Posterior vena cava (tissue), 2 donors: ENCODE results near the gene PLPPR3. TPM values are rescaled to one million over a fixed set of nuclear protein-coding genes. Genes with fewer than 3 reads are reported as not detected.
A peak's percentile ranks its signal among the peaks of the same experiment; 100 is the strongest.

Experiments used
- DNase-seq: peaks from one replicate; pipeline ENCODE4 v3.0.0-alpha.2; 2020; ENCODE audit warnings: low spot score
- intact Hi-C, 2 donors: fragments of 100-400 bp; cut with DNase I; formaldehyde crosslinking; loops; one replicate each; pipeline versions ENCODE4 v1.14.1 to v1.14.2; 2022 to 2023
- total RNA-seq, 2 donors: library from RNA; stranded (reverse); fragmentation: NEBNext Ultra II Directional; extraction: Animal tissue kit (Norgen Biotek cat#: 25700); gene quantifications; one replicate each; pipeline ENCODE4 v1.2.1, GENCODE V29; 2021
- donor health status: DM: yes; HTN: yes; CAD: no.
- donor health status: DM: yes; HTN: yes; CAD: no.

PLPPR3 gene
- total RNA-seq, 2 donors from 2014 or later = not detected

DNA sequence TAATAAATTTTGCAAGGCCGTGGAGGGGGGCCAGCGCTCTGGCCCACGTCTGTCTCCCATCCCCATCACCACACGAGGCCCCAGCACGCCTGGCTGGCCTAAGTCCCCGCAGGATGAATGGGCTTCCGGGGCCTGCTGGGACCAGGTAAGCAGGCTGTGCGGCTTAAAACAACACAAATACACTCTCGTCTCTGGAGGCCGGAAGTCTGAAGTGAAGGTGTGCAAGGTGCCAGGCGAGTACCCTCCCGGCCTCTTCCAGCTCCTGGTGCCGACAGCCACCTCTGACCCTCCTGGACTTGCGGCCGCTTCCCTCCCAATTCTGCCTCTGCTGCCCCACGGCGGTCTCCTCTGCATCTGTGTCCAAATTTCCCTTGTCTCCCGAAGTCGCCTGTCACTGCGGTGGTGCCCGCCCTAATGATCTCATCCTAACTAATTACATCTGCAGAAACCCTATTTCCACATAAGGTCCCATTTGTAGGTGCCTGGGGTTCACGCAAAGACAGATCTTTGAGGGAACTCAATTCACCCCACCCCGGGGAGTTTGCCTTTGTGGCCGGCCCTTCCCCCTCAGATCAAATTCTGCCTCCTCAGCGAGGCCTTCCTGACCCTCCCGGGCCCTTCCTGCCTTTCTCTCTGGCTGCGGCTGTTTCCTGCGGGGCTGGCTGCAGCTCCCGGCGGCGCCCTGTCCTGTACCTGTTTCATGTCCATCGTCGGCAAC lies 32.6 kb downstream of the PLPPR3 start:
- intact Hi-C loops = no loop called here
- no peak for DNase-seq

- no peak for DNase-seq
- intact Hi-C loops = no loop called here
Measured at GRCh38 chr19:788686-788982, 33.1 kb downstream of the PLPPR3 start.

DNA sequence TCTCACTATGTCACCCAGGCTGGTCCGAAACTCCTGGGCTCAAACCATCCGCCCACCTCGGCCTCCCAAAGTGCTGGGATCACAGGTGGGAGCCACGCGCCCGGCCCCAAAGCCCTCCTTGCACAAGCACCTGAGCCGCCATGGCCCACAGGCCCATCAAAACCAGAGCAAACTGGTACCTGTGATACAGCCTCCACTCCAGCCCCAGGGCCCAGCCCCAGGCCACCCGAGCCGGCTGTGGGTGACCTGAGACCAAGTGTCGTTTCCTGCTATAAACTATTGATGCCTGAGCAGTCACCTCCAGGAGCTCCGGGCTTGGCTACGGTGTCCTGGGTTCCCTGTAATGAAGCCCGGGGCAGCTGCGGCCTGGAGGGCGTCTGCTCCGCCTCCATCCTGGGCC lies 34.2 kb downstream of the PLPPR3 start:
- intact Hi-C loops = no loop called here

GRCh38 chr19:784541-784940 lies 37.2 kb downstream of the PLPPR3 start:
- no peak for DNase-seq
- intact Hi-C loops = no loop called here

More for the DNA sequence above, 34.2 kb downstream of the PLPPR3 start:
- no peak for DNase-seq

GRCh38 chr19:782878-783668 lies 38.7 kb downstream of the PLPPR3 start:
- intact Hi-C loops = no loop called here
- DNase-seq = no peak

GRCh38 chr19:782185-782877 lies 39.4 kb downstream of the PLPPR3 start:
- DNase-seq = no peak
- intact Hi-C loops = no loop called here

DNA sequence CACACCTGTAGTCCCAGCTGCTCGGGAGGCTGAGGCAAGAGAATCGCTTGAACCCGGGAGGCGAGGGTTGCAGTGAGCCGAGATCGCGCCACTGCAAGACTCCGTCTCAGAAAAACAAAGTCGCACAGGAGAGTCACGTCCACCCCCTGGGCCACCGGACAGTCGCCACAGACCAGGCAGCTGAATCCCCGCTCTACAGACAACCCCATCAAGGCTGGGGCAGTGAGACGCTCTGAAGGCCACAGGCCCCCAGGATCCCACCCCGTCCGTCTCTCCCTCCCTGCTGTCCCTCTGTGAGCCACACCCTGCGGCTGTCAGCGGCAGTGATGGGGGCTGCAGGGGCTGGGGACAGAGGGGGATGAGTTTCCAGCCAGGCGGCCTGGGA lies 40.0 kb downstream of the PLPPR3 start:
- no peak for DNase-seq

DNA sequence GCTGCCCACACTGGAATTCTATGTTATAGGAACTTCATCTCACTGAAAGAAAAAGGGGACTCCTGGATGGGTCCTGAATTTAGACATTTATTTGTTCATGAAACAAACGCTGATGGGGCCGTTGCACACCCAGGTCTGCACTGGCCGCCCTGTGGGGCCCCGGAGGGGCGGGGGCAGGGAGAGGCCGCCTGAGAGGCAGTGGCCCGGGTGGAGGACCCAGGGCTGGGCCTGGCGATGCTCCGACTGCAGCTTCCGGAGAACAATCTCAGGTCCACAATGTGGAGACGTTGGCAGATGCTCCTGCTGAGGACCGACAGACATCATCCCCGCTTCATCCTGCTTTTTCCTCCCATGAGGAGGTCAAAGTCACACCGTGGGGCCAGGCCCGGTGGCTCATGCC lies 40.8 kb downstream of the PLPPR3 start:
- DNase-seq = no peak
- intact Hi-C loops = no loop called here

More for the DNA sequence above, 40.0 kb downstream of the PLPPR3 start:
- intact Hi-C loops = no loop called here

- DNase-seq = peak; percentile 89
Measured at GRCh38 chr19:778910-779653, 42.7 kb downstream of the PLPPR3 start.

DNA sequence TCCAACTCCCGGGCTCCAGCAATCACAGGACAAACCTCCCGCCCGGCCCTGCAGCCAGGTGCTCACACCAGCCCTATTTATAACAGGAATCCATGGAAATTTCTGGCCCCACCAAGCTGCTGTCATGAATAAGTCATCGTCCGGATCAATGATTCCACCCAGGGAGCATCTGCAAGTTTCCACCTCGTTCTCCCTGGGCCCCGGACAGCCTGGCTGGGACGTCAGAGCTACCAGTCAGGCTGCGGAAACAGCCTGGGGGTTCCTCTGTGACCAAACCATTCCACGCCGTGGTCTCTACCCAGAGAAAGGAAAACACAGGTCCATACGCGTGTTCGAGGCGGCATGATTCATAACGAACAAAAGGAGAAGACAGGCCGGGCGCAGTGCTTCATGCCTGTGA lies 45.2 kb downstream of the PLPPR3 start:
- intact Hi-C loops = loop anchor here in 1 of 2 donors (10.0 kb wide), 1 partner anchor 218 kb away; no protein-coding TSS in a partner anchor
- DNase-seq = no peak

More at GRCh38 chr19:778910-779653, 42.7 kb downstream of the PLPPR3 start:
- intact Hi-C loops = loop anchor here in 1 of 2 donors (10.0 kb wide), 1 partner anchor 216 kb away; no protein-coding TSS in a partner anchor

DNA sequence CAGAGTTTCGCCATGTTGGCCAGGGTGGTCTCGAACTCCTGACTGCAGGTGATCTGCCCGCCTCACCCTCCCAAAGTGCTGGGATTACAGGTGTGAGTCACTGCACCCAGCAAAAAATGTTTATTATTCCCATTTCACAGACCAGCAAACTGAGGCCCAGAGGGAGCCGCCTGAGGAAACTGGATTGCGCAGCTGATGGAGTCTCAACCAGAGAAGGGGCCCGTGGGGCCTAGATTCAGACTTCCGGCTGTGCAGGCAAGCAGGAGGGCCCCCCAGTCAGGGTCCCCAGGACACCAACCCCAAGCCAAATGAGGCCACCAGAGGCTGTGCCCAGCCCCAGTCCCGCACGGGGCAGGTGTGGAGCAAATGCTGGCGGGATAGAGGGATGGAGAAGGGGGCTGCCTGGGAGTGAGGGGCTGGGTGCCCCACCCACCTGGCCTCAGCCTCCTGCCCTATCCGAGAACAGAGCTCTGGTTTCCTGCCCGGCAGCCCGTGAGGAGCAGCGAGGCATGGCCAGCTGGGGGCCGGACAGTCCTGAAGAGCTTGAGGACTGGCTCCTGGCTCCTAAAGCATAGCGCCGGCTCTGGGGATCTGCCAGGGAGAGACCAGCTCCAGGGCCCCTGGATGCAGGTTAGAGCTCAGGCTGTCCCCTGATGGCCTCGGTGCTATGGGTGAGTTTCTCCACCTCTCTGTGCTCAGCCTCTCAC lies 48.9 kb downstream of the PLPPR3 start:
- intact Hi-C loops = loop anchor here in 1 of 2 donors (5.0 to 10.0 kb wide), 3 partner anchors 79 to 222 kb away; partner anchors contain the start of gene ELANE
- no peak for DNase-seq

DNA sequence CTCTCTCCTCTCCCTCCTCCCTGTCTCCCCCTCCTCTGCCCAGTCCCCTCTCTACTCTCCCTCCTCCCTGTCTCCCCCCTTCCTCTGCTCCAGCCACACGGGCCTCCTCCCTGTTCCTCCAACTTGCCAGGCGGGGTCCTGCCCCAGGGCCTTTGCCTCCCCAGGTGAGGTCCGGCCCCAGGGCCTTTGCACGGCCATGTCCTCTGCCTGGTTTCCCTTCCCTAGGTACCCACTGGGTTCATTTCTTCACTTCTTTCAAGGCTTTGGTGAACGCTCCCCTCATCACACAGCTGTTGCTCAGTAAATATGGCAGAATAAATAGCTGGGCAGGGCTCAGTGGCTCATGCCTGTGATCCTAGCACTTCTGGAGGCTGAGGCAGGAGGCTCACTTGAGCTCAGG lies 49.7 kb downstream of the PLPPR3 start:
- intact Hi-C loops = loop anchor here in 1 of 2 donors (5.0 to 10.0 kb wide), 3 partner anchors 80 to 223 kb away; partner anchors contain the start of gene ELANE
- no peak for DNase-seq

GRCh38 chr19:771332-771785 lies 50.4 kb downstream of the PLPPR3 start:
- intact Hi-C loops = loop anchor here in 1 of 2 donors (5.0 to 10.0 kb wide), 3 partner anchors 81 to 223 kb away; partner anchors contain the start of gene ELANE
- DNase-seq = no peak

GRCh38 chr19:769616-770015 lies 52.1 kb downstream of the PLPPR3 start:
- intact Hi-C loops = loop anchor here (5.0 to 10.0 kb wide), 4 partner anchors 83 to 225 kb away; partner anchors contain the start of genes ELANE (in 1 of the 2) and KISS1R (in 1 of the 2)
- DNase-seq = no peak

- DNase-seq = no peak
- intact Hi-C loops = loop anchor here in 1 of 2 donors (5.0 to 10.0 kb wide), 2 partner anchors 149 to 226 kb away; partner anchors contain the start of gene KISS1R
Measured at GRCh38 chr19:768424-768823, 53.3 kb downstream of the PLPPR3 start.

DNA sequence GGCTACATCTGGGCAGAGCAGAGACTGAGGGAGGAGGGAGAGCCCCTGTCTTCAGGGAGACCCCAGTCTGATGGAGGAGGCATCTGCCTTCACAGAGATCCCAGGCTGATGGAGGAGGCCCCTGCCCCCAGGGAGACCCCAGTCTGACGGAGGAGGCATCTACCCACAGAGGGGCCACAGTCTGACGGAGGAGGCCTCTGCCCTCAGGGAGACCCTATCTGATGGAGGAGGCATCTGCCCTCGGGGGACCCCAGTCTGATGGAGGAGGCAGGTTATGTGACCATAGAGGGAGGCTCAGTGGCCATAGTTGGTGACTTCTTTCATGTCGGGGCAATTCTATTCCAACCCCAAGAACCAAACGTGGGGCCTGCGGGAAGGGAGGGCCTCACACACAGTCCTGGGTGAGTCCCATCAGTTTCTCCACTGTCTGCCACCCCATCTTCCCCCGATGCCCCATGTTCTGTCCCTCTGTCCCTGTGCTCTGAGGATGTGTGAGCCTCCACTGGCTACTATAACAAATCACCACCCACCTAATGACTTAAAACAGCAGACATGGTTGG lies 56.5 kb downstream of the PLPPR3 start:
- intact Hi-C loops = loop anchor here in 1 of 2 donors (5.0 to 10.0 kb wide), 2 partner anchors 152 to 230 kb away; partner anchors contain the start of gene KISS1R

DNA sequence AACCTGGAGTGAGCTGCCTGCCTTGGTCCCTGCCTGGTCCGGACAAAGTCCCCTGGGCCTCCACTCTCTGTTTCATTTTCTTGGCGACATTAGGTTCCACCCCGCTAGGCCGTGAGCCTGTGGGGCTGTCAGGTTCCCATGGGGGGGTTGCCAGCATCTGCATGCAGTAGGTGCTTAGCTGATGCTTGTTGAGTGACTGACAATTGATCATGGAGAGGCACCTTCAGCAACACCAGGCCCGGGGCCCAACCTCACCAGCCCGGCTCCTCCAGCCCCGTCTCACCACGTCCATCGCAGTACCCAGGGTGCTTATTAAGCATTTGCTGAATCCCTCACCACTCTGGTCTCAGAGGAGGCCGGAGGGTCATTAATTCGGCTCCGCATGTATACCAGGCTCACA lies 57.5 kb downstream of the PLPPR3 start:
- DNase-seq = no peak
- intact Hi-C loops = loop anchor here in 1 of 2 donors (10.0 kb wide), 1 partner anchor 230 kb away; no protein-coding TSS in a partner anchor

More for the DNA sequence above, 56.5 kb downstream of the PLPPR3 start:
- no peak for DNase-seq

DNA sequence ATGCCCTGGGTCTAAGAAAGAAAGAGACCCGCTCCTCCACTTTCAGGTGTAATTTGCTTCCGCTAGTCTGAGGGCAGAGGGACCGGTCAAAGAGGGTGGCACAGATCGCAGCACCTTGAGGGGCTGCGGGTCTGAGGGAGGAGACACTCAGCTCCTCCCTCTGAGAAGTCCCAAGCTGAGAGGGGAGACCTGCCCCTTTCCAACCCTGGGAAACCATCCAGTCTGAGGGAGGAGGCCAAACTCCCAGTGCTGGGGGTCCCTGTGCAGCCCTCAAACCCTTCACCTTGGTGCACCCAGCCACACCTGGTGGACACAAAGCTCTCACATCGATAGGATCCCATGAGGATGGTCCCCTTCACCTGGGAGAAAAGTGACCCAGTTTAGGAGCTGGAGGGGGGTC lies 57.9 kb downstream of the PLPPR3 start:
- DNase-seq = no peak
- intact Hi-C loops = loop anchor here in 1 of 2 donors (10.0 kb wide), 1 partner anchor 231 kb away; no protein-coding TSS in a partner anchor
